MM.1S (cell line): ENCODE results near the gene SLC10A2.
"Not testable (repeated sequence)": the region's sequence is repeated elsewhere in the genome, so short reads cannot be mapped to it uniquely, and the experiment has no call there.

Experiments
- DNase-seq: peaks from one replicate; pipeline ENCODE4 v3.0.0-alpha.2; 2015
- H2AFZ ChIP-seq: fragments of 300-600 bp; sonication (generic); 2 replicates; pipeline ENCODE4 v1.6.0; 2016; ENCODE audit warnings: antibody characterized with exemption, low read length
- H3F3A ChIP-seq: fragments of 300-600 bp; sonication (generic); 2 replicates; pipeline ENCODE4 v1.6.1; 2016; ENCODE audit warnings: mild to moderate bottlenecking, antibody characterized with exemption, low read length, moderate library complexity, mixed read lengths; ENCODE audit not compliant: insufficient read depth
- H3K27ac ChIP-seq: fragments of 300-600 bp; sonication (generic); 2 replicates; pipeline ENCODE4 v1.5.1; 2016; ENCODE audit warnings: mild to moderate bottlenecking, low read length
- H3K27me3 ChIP-seq: fragments of 300-600 bp; sonication (generic); replicated peaks from 2 replicates; pipeline ENCODE4 v1.6.0; 2016; ENCODE audit warnings: low read length; ENCODE audit not compliant: insufficient read depth
- H3K36me3 ChIP-seq: fragments of 300-600 bp; sonication (generic); replicated peaks from 2 replicates; pipeline ENCODE4 v1.6.1; 2016; ENCODE audit warnings: mild to moderate bottlenecking, low read length, mixed read lengths; ENCODE audit not compliant: insufficient read depth
- H3K4me1 ChIP-seq: fragments of 300-600 bp; sonication (generic); 2 replicates; pipeline ENCODE4 v1.6.1; 2016; ENCODE audit warnings: low read length, mixed read lengths
- H3K4me2 ChIP-seq: fragments of 300-600 bp; sonication (generic); 2 replicates; pipeline ENCODE4 v1.6.0; 2016; ENCODE audit warnings: low read depth, low read length
- H3K4me3 ChIP-seq: fragments of 300-600 bp; sonication (generic); 2 replicates; pipeline ENCODE4 v1.5.1; 2016; ENCODE audit warnings: low read length, mixed read lengths
- H3K79me2 ChIP-seq: fragments of 300-600 bp; sonication (generic); 2 replicates; pipeline ENCODE4 v1.6.1; 2016; ENCODE audit warnings: mixed run types, low read length, mixed read lengths
- H3K9ac ChIP-seq: fragments of 300-600 bp; sonication (generic); 2 replicates; pipeline ENCODE4 v1.6.1; 2016; ENCODE audit warnings: low read length, mixed read lengths
- H3K9me2 ChIP-seq: fragments of 300-600 bp; sonication (generic); replicated peaks from 2 replicates; pipeline ENCODE4 v1.6.1; 2016; ENCODE audit warnings: mild to moderate bottlenecking, low read length, mixed read lengths; ENCODE audit not compliant: insufficient read depth
- H3K9me3 ChIP-seq: fragments of 300-600 bp; sonication (generic); replicated peaks from 2 replicates; pipeline ENCODE4 v1.6.1; 2016; ENCODE audit warnings: mild to moderate bottlenecking, low read length, mixed read lengths; ENCODE audit not compliant: insufficient read depth
- H4K20me1 ChIP-seq: fragments of 300-600 bp; sonication (generic); 2 replicates; pipeline ENCODE4 v1.6.1; 2016; ENCODE audit warnings: mild to moderate bottlenecking, low read length, moderate library complexity, mixed read lengths; ENCODE audit not compliant: insufficient read depth
- CTCF ChIP-seq: fragments of 300-600 bp; sonication (generic); IDR thresholded peaks from 2 replicates; pipeline ENCODE4 v1.5.1; 2016; ENCODE audit warnings: antibody characterized with exemption, low read length, mixed read lengths
- EZH2 ChIP-seq: fragments of 300-600 bp; sonication (generic); optimal IDR thresholded peaks from 2 replicates; pipeline ENCODE3; 2017; ENCODE audit warnings: low read depth, mild to moderate bottlenecking, antibody characterized with exemption, low read length, mixed read lengths
- EZH2phosphoT487 ChIP-seq: fragments of 300-600 bp; sonication (generic); IDR thresholded peaks from 2 replicates; pipeline ENCODE4 v1.6.1; 2018; ENCODE audit warnings: antibody characterized with exemption, low read length

The SLC10A2 gene

GRCh38 chr13:103066079-103066780, at the start of gene SLC10A2:
Gene SLC10A2, minus strand, starts transcription at chr13:103066417. Its CDS starts 168 bp downstream, at chr13:103066249.
- no peaks in the 10 kb centered on the region for H3K9me3 ChIP-seq
- H3K36me3 ChIP-seq, result no peaks in the 10 kb centered on the region
- TF ChIP-seq CTCF (no peak), EZH2phosphoT487 (no peak), EZH2 (no peak)
- no peaks in the 10 kb centered on the region for H3K4me1 ChIP-seq
- H4K20me1 ChIP-seq, result no peaks in the 10 kb centered on the region
- no peak within 1 kb of the TSS for H3K4me3 ChIP-seq
- no peak for DNase-seq
- H3K27ac ChIP-seq, result no peak within 1 kb of the TSS
- H3K4me2 ChIP-seq, result no peak within 1 kb of the TSS
- no peaks in the 10 kb centered on the region for H3K9me2 ChIP-seq
- H3K79me2 ChIP-seq, result no peaks in the 10 kb centered on the region
- no peak within 1 kb of the TSS for H2AFZ ChIP-seq
- H3F3A ChIP-seq, result no peaks in the 10 kb centered on the region
- H3K9ac ChIP-seq, result no peak within 1 kb of the TSS
- no peaks in the 10 kb centered on the region for H3K27me3 ChIP-seq

GRCh38 chr13:103107580-103107979, 41.4 kb upstream of the SLC10A2 start:
- H3K36me3 ChIP-seq, result no peaks in the 10 kb centered on the region
- H3K27ac ChIP-seq, result no peak overlapping the region
- H3K9me3 ChIP-seq, result no peaks in the 10 kb centered on the region
- H2AFZ ChIP-seq, result no peak overlapping the region
- TF ChIP-seq EZH2, result no peak
- no peak for TF ChIP-seq EZH2phosphoT487
- TF ChIP-seq CTCF, result no peak
- H3F3A ChIP-seq, result no peaks in the 10 kb centered on the region
- peaks cover 2% of the 10 kb centered on the region; the same call in 1 of the 2 replicates for H3K4me1 ChIP-seq
- H4K20me1 ChIP-seq, result no peaks in the 10 kb centered on the region
- H3K4me2 ChIP-seq, result no peak overlapping the region
- no peak for DNase-seq
- no peaks in the 10 kb centered on the region for H3K27me3 ChIP-seq
- H3K79me2 ChIP-seq, result no peaks in the 10 kb centered on the region
- no peak overlapping the region for H3K9ac ChIP-seq
- H3K4me3 ChIP-seq, result no peak overlapping the region
- H3K9me2 ChIP-seq, result no peaks in the 10 kb centered on the region

- no peaks in the 10 kb centered on the region for H3K9me3 ChIP-seq
- no peak overlapping the region for H3K9ac ChIP-seq
- no peaks in the 10 kb centered on the region for H3K9me2 ChIP-seq
- no peaks in the 10 kb centered on the region for H3F3A ChIP-seq
- H2AFZ ChIP-seq, result no peak overlapping the region
- H3K4me1 ChIP-seq, result peaks cover 15% of the 10 kb centered on the region; the same call in 1 of the 2 replicates
- no peaks in the 10 kb centered on the region for H3K27me3 ChIP-seq
- H3K36me3 ChIP-seq, result no peaks in the 10 kb centered on the region
- DNase-seq, result no peak
- no peak overlapping the region for H3K4me2 ChIP-seq
- no peak overlapping the region for H3K4me3 ChIP-seq
- H3K27ac ChIP-seq, result no peak overlapping the region
- H3K79me2 ChIP-seq, result no peaks in the 10 kb centered on the region
- TF ChIP-seq EZH2, result no peak
- TF ChIP-seq CTCF, result no peak
- no peak for TF ChIP-seq EZH2phosphoT487
- H4K20me1 ChIP-seq, result no peaks in the 10 kb centered on the region
These were observed 38.1 kb upstream of the SLC10A2 start for GRCh38 chr13:103104340-103104739.

- not testable (repeated sequence) for H3K9ac ChIP-seq, H3K79me2 ChIP-seq, H3K4me2 ChIP-seq, H3K4me3 ChIP-seq, H3K27ac ChIP-seq, H2AFZ ChIP-seq, H3K36me3 ChIP-seq, H3K27me3 ChIP-seq, H4K20me1 ChIP-seq, H3F3A ChIP-seq, H3K9me2 ChIP-seq, H3K9me3 ChIP-seq
- peak; percentile 18 for DNase-seq
- H3K4me1 ChIP-seq, result peaks cover 15% of the 10 kb centered on the region; the same call in 1 of the 2 replicates
These were observed 37.2 kb upstream of the SLC10A2 start for GRCh38 chr13:103103456-103103855.
